Neural progenitor cell (in vitro differentiated cells): ENCODE measurements around the gene METTL21C. TPM values are rescaled to one million over a fixed set of nuclear protein-coding genes. Genes with fewer than 3 reads are reported as not detected.

Experiments
- DNase-seq: peaks from one replicate; pipeline ENCODE4 v3.0.0-alpha.2; 2016; ENCODE audit warnings: low spot score
- H2AFZ ChIP-seq: fragments of 200-600 bp; sonication (generic); replicated peaks from 2 replicates; pipeline ENCODE4 v1.6.1; 2016; ENCODE audit warnings: antibody characterized with exemption
- H3F3A ChIP-seq: fragments of 200-600 bp; sonication (generic); 2 replicates; pipeline ENCODE4 v1.6.1; 2016; ENCODE audit warnings: antibody characterized with exemption, low read depth
- H3K27ac ChIP-seq: fragments of 200-600 bp; sonication (generic); 2 replicates; pipeline ENCODE4 v1.5.1; 2016; ENCODE audit warnings: mild to moderate bottlenecking
- H3K27me3 ChIP-seq: fragments of 200-600 bp; sonication (generic); 2 replicates; pipeline ENCODE4 v1.6.1; 2016; ENCODE audit warnings: mild to moderate bottlenecking, moderate library complexity
- H3K36me3 ChIP-seq: fragments of 200-600 bp; sonication (generic); 2 replicates; pipeline ENCODE4 v1.5.1; 2016
- H3K4me1 ChIP-seq: fragments of 200-600 bp; sonication (generic); 2 replicates; pipeline ENCODE4 v1.6.1; 2016; ENCODE audit warnings: mixed run types
- H3K4me2 ChIP-seq: fragments of 200-600 bp; sonication (generic); 2 replicates; pipeline ENCODE4 v1.6.1; 2016
- H3K4me3 ChIP-seq: fragments of 200-600 bp; sonication (generic); 2 replicates; pipeline ENCODE4 v1.5.1; 2016
- H3K79me2 ChIP-seq: fragments of 200-600 bp; sonication (generic); 2 replicates; pipeline ENCODE4 v1.6.1; 2016; ENCODE audit warnings: low read depth
- H3K9ac ChIP-seq: fragments of 200-600 bp; sonication (generic); 2 replicates; pipeline ENCODE4 v1.6.1; 2016
- H3K9me3 ChIP-seq: fragments of 200-600 bp; sonication (generic); 2 replicates; pipeline ENCODE4 v1.5.1; 2016; ENCODE audit warnings: low read depth
- H4K20me1 ChIP-seq: fragments of 200-600 bp; sonication (generic); 2 replicates; pipeline ENCODE4 v1.6.1; 2016; ENCODE audit warnings: low read depth
- H3K27ac Mint-ChIP-seq: 3 replicates; pipeline ENCODE4 v1.8.0; 2021; ENCODE audit warnings: mixed read lengths
- H3K27me3 Mint-ChIP-seq: 2 replicates; pipeline ENCODE4 v1.8.0; 2022; ENCODE audit warnings: low read depth, mild to moderate bottlenecking, inconsistent platforms, moderate library complexity, mixed read lengths; ENCODE audit not compliant: insufficient read depth
- H3K36me3 Mint-ChIP-seq: 3 replicates; pipeline ENCODE4 v1.8.0; 2021; ENCODE audit warnings: mixed read lengths
- H3K4me1 Mint-ChIP-seq: 3 replicates; pipeline ENCODE4 v1.8.0; 2021; ENCODE audit warnings: mixed read lengths
- H3K4me3 Mint-ChIP-seq: 3 replicates; pipeline ENCODE4 v1.8.0; 2021; ENCODE audit warnings: mild to moderate bottlenecking, moderate library complexity, mixed read lengths
- H3K9me3 Mint-ChIP-seq: 3 replicates; pipeline ENCODE4 v1.8.0; 2020; ENCODE audit warnings: mixed read lengths
- EZH2 ChIP-seq: fragments of 200-600 bp; sonication (generic); IDR thresholded peaks from 2 replicates; pipeline ENCODE4 v1.6.1; 2017; ENCODE audit warnings: antibody characterized with exemption, mild to moderate bottlenecking, moderate library complexity
- EZH2phosphoT487 ChIP-seq: fragments of 200-600 bp; sonication (generic); IDR thresholded peaks from 2 replicates; pipeline ENCODE4 v1.6.1; 2017; ENCODE audit warnings: antibody characterized with exemption
- total RNA-seq: library from RNA; depleted of rRNA; stranded (reverse); fragments of >200 nt; gene quantifications from 2 replicates; pipeline ENCODE4 v1.2.3, GENCODE V29; 2015; ENCODE audit warnings: low replicate concordance
- TF ChIP-seq, protein P1 (sequence below): fragments of 200-600 bp; sonication (generic); IDR thresholded peaks from 2 replicates; pipeline ENCODE4 v1.5.1; 2017; ENCODE audit warnings: antibody characterized with exemption, mild to moderate bottlenecking

METTL21C gene
- total RNA-seq, 1 donor from 2014 or later = not detected

DNA sequence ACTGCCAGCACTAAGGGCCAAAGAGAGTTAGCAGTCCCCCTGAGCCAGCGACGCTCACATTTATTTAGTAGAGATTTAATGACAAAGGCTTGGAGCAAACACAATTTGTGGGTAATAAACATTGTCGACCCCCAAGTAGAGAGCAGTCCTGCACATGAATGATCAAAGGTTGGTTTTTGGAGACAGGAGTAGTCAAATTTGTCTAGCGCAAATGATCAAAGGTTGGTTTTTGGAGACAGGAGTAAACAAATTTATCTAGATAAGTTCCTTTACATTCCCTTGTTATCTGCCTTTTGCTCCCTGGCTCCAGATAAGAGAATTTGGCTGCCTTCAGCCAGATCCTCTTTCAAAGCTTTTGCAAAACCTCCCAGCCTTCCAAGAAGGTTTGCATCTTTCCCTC lies 26.9 kb downstream of the METTL21C start:
- no peaks in the 10 kb centered on the region for H3K27me3 Mint-ChIP-seq
- H3K9ac ChIP-seq = no peak overlapping the region
- DNase-seq = no peak
- H3K27me3 ChIP-seq = no peaks in the 10 kb centered on the region
- TF ChIP-seq, protein P1, sequence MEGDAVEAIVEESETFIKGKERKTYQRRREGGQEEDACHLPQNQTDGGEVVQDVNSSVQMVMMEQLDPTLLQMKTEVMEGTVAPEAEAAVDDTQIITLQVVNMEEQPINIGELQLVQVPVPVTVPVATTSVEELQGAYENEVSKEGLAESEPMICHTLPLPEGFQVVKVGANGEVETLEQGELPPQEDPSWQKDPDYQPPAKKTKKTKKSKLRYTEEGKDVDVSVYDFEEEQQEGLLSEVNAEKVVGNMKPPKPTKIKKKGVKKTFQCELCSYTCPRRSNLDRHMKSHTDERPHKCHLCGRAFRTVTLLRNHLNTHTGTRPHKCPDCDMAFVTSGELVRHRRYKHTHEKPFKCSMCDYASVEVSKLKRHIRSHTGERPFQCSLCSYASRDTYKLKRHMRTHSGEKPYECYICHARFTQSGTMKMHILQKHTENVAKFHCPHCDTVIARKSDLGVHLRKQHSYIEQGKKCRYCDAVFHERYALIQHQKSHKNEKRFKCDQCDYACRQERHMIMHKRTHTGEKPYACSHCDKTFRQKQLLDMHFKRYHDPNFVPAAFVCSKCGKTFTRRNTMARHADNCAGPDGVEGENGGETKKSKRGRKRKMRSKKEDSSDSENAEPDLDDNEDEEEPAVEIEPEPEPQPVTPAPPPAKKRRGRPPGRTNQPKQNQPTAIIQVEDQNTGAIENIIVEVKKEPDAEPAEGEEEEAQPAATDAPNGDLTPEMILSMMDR = no peak
- no peak for TF ChIP-seq EZH2phosphoT487
- no peak for TF ChIP-seq EZH2
- H3K4me2 ChIP-seq = no peak overlapping the region
- H3K9me3 ChIP-seq = no peaks in the 10 kb centered on the region
- peaks cover 27% of the 10 kb centered on the region for H3K9me3 Mint-ChIP-seq
- no peak overlapping the region for H3K27ac Mint-ChIP-seq
- no peak overlapping the region for H3K27ac ChIP-seq
- no peaks in the 10 kb centered on the region for H3K4me1 ChIP-seq
- H2AFZ ChIP-seq = no peak overlapping the region
- no peaks in the 10 kb centered on the region for H3K79me2 ChIP-seq
- peaks cover 51% of the 10 kb centered on the region for H3K36me3 ChIP-seq
- H3K4me3 Mint-ChIP-seq = no peak overlapping the region
- H3F3A ChIP-seq = no peaks in the 10 kb centered on the region
- peaks cover 66% of the 10 kb centered on the region for H3K36me3 Mint-ChIP-seq
- H3K4me1 Mint-ChIP-seq = no peaks in the 10 kb centered on the region
- H3K4me3 ChIP-seq = no peak overlapping the region
- no peaks in the 10 kb centered on the region for H4K20me1 ChIP-seq

DNA sequence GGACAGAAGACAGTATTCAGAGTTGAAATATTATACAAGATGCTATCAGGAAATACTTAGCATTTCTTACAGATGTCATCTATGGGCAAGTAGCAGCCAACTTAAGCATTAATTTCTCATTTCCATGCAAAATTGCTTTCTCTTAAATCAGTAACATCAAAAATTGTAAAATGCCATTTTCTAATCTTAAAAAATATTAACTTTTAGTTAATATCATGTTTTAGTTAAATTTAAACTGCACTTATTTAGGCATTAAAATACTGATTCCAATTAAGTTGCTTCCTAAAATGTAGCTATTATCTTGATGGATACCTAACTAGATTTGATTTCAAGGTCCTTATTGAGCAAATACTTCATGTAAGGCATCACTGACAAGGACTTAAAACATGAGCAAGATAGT lies 27.8 kb downstream of the METTL21C start:
- no peaks in the 10 kb centered on the region for H3K27me3 ChIP-seq
- H3F3A ChIP-seq = no peaks in the 10 kb centered on the region
- H2AFZ ChIP-seq = no peak overlapping the region
- H3K4me2 ChIP-seq = no peak overlapping the region
- H3K4me3 ChIP-seq = no peak overlapping the region
- H3K9ac ChIP-seq = no peak overlapping the region
- Mint-ChIP-seq H3K27me3 (no peaks in the 10 kb centered on the region), H3K4me3 (no peak overlapping the region), H3K9me3 (peaks cover 27% of the 10 kb centered on the region), H3K36me3 (peaks cover 68% of the 10 kb centered on the region), H3K4me1 (no peaks in the 10 kb centered on the region), H3K27ac (no peak overlapping the region)
- no peaks in the 10 kb centered on the region for H3K4me1 ChIP-seq
- no peaks in the 10 kb centered on the region for H4K20me1 ChIP-seq
- DNase-seq = no peak
- H3K27ac ChIP-seq = no peak overlapping the region
- no peaks in the 10 kb centered on the region for H3K79me2 ChIP-seq
- TF ChIP-seq, protein P1 = no peak
- no peak for TF ChIP-seq EZH2
- TF ChIP-seq EZH2phosphoT487 = no peak
- no peaks in the 10 kb centered on the region for H3K9me3 ChIP-seq
- peaks cover 51% of the 10 kb centered on the region for H3K36me3 ChIP-seq

DNA sequence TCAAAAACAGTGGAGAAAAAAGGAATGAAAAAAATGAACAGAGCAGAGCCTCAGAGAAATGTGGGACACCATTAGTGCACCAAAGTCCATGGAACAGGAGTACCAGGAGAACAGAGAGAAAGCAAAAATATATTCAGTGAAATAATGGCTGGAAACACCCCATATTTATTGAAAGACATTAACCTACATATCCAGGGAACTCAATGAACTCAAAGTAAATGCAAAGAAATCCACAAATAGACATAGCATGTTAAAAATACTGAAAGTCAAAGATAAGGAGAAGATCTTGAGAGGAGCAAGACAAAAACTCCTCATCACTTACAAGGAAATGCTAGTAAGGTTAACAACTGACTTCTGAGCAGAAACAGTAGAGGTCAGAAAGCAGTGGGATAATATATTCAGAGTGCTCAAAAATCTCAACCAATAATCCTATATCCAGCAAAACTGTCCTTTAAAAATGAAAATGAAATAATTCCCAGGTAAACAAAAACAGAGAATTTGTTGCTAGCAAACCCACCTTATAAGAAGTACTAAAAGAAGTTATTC lies 35.6 kb downstream of the METTL21C start:
- H3K4me3 ChIP-seq = no peak overlapping the region
- DNase-seq = no peak
- no peaks in the 10 kb centered on the region for H4K20me1 ChIP-seq
- H3K9me3 ChIP-seq = no peaks in the 10 kb centered on the region
- H3K4me1 ChIP-seq = peaks cover 5% of the 10 kb centered on the region
- no peaks in the 10 kb centered on the region for H3K27me3 Mint-ChIP-seq
- H3K36me3 Mint-ChIP-seq = peaks cover 44% of the 10 kb centered on the region
- peaks cover 7% of the 10 kb centered on the region for H3K9me3 Mint-ChIP-seq
- TF ChIP-seq EZH2 (no peak), EZH2phosphoT487 (no peak)
- TF ChIP-seq, protein P1 = no peak
- H3K27ac ChIP-seq = no peak overlapping the region
- H2AFZ ChIP-seq = no peak overlapping the region
- H3K27me3 ChIP-seq = no peaks in the 10 kb centered on the region
- H3K4me2 ChIP-seq = no peak overlapping the region
- H3K36me3 ChIP-seq = peaks cover 34% of the 10 kb centered on the region
- no peak overlapping the region for H3K27ac Mint-ChIP-seq
- H3F3A ChIP-seq = no peaks in the 10 kb centered on the region
- no peaks in the 10 kb centered on the region for H3K4me1 Mint-ChIP-seq
- H3K79me2 ChIP-seq = no peaks in the 10 kb centered on the region
- no peak overlapping the region for H3K4me3 Mint-ChIP-seq
- no peak overlapping the region for H3K9ac ChIP-seq
